ENCODE measurements around the gene KIF22. TPM values are rescaled to one million over a fixed set of nuclear protein-coding genes. Genes with fewer than 3 reads are reported as not detected.

KIF22 gene
- total and polyA plus RNA-seq, 9 of the 15 experiments (the other 6 are each of a cell fraction or from before 2014, with no cell fraction given) = 8.7 to 232 (median 131) TPM

DNA sequence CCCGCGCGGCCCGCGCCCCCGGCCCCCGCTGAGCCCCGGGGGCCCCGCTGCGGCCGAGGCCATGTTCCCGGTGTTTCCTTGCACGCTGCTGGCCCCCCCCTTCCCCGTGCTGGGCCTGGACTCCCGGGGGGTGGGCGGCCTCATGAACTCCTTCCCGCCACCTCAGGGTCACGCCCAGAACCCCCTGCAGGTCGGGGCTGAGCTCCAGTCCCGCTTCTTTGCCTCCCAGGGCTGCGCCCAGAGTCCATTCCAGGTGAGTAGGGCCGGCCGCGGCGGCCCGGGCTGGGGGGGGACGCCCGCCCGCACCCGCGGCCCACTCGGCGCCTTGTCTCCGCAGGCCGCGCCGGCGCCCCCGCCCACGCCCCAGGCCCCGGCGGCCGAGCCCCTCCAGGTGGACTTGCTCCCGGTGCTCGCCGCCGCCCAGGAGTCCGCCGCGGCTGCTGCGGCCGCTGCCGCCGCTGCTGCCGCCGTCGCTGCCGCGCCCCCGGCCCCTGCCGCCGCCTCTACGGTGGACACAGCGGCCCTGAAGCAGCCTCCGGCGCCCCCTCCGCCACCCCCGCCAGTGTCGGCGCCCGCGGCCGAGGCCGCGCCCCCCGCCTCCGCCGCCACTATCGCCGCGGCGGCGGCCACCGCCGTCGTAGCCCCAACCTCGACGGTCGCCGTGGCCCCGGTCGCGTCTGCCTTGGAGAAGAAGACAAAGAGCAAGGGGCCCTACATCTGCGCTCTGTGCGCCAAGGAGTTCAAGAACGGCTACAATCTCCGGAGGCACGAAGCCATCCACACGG is 16.3 kb downstream of the KIF22 start (continued):
- TF ChIP-seq, protein P1, sequence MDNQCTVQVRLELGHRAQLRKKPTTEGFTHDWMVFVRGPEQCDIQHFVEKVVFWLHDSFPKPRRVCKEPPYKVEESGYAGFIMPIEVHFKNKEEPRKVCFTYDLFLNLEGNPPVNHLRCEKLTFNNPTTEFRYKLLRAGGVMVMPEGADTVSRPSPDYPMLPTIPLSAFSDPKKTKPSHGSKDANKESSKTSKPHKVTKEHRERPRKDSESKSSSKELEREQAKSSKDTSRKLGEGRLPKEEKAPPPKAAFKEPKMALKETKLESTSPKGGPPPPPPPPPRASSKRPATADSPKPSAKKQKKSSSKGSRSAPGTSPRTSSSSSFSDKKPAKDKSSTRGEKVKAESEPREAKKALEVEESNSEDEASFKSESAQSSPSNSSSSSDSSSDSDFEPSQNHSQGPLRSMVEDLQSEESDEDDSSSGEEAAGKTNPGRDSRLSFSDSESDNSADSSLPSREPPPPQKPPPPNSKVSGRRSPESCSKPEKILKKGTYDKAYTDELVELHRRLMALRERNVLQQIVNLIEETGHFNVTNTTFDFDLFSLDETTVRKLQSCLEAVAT (IDR thresholded peaks at IDR 0.05) = no peak
- no peak for TF ChIP-seq ZNF507 (tag; conservative IDR thresholded peaks at IDR 0.05)
- TF ChIP-seq EGR1 (conservative IDR thresholded peaks at IDR 0.05) = peak; percentile 47
- peak; percentile 87 for TF ChIP-seq RB1 (IDR thresholded peaks at IDR 0.05; ENCODE audit: low read depth)
- TF ChIP-seq CHD2 (IDR thresholded peaks at IDR 0.05; ENCODE audit: low read depth, low read length) = 0 out of 2 replicates have a peak, but pooled peaks have one; percentile 13
- peak; percentile 77; the same call in 1 of the 2 replicates for TF ChIP-seq NCOA6 (IDR thresholded peaks at IDR 0.05)
- TF ChIP-seq, protein P2, sequence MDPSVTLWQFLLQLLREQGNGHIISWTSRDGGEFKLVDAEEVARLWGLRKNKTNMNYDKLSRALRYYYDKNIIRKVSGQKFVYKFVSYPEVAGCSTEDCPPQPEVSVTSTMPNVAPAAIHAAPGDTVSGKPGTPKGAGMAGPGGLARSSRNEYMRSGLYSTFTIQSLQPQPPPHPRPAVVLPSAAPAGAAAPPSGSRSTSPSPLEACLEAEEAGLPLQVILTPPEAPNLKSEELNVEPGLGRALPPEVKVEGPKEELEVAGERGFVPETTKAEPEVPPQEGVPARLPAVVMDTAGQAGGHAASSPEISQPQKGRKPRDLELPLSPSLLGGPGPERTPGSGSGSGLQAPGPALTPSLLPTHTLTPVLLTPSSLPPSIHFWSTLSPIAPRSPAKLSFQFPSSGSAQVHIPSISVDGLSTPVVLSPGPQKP (CRISPR knock-in tag; IDR thresholded peaks at IDR 0.05) = no peak
- TF ChIP-seq, protein P3, sequence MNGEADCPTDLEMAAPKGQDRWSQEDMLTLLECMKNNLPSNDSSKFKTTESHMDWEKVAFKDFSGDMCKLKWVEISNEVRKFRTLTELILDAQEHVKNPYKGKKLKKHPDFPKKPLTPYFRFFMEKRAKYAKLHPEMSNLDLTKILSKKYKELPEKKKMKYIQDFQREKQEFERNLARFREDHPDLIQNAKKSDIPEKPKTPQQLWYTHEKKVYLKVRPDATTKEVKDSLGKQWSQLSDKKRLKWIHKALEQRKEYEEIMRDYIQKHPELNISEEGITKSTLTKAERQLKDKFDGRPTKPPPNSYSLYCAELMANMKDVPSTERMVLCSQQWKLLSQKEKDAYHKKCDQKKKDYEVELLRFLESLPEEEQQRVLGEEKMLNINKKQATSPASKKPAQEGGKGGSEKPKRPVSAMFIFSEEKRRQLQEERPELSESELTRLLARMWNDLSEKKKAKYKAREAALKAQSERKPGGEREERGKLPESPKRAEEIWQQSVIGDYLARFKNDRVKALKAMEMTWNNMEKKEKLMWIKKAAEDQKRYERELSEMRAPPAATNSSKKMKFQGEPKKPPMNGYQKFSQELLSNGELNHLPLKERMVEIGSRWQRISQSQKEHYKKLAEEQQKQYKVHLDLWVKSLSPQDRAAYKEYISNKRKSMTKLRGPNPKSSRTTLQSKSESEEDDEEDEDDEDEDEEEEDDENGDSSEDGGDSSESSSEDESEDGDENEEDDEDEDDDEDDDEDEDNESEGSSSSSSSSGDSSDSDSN (IDR thresholded peaks at IDR 0.05; ENCODE audit: borderline replicate concordance in 1 of 2, low read depth in 2 of 2, low read length in 2 of 2) = peak in 1 of 2 experiments; percentile 47; a peak in 1 of 4 replicates
- TF ChIP-seq KDM4B (IDR thresholded peaks at IDR 0.05; ENCODE audit: borderline replicate concordance in 2 of 2, low read depth in 1 of 2) = no peak
- no peak for TF ChIP-seq SMARCA5 (IDR thresholded peaks at IDR 0.05)
- TF ChIP-seq NR2C1 (IDR thresholded peaks at IDR 0.05) = no peak
- no peak for TF ChIP-seq NR2C1 (tag; IDR thresholded peaks at IDR 0.05)
- no peak for TF ChIP-seq BRD9 (IDR thresholded peaks at IDR 0.05; ENCODE audit: low read depth, partially characterized antibody)
- TF ChIP-seq ARNT (IDR thresholded peaks at IDR 0.05) = no peak
- TF ChIP-seq TCF3 (CRISPR knock-in tag; IDR thresholded peaks at IDR 0.05) = no peak
- TF ChIP-seq, protein P4, sequence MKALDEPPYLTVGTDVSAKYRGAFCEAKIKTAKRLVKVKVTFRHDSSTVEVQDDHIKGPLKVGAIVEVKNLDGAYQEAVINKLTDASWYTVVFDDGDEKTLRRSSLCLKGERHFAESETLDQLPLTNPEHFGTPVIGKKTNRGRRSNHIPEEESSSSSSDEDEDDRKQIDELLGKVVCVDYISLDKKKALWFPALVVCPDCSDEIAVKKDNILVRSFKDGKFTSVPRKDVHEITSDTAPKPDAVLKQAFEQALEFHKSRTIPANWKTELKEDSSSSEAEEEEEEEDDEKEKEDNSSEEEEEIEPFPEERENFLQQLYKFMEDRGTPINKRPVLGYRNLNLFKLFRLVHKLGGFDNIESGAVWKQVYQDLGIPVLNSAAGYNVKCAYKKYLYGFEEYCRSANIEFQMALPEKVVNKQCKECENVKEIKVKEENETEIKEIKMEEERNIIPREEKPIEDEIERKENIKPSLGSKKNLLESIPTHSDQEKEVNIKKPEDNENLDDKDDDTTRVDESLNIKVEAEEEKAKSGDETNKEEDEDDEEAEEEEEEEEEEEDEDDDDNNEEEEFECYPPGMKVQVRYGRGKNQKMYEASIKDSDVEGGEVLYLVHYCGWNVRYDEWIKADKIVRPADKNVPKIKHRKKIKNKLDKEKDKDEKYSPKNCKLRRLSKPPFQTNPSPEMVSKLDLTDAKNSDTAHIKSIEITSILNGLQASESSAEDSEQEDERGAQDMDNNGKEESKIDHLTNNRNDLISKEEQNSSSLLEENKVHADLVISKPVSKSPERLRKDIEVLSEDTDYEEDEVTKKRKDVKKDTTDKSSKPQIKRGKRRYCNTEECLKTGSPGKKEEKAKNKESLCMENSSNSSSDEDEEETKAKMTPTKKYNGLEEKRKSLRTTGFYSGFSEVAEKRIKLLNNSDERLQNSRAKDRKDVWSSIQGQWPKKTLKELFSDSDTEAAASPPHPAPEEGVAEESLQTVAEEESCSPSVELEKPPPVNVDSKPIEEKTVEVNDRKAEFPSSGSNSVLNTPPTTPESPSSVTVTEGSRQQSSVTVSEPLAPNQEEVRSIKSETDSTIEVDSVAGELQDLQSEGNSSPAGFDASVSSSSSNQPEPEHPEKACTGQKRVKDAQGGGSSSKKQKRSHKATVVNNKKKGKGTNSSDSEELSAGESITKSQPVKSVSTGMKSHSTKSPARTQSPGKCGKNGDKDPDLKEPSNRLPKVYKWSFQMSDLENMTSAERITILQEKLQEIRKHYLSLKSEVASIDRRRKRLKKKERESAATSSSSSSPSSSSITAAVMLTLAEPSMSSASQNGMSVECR (CRISPR knock-in tag; IDR thresholded peaks at IDR 0.05) = no peak
- TF ChIP-seq TEAD1 (CRISPR knock-in tag; IDR thresholded peaks at IDR 0.05) = no peak
- TF ChIP-seq PYGO2 (tag; IDR thresholded peaks at IDR 0.05) = no peak
- TF ChIP-seq ERF (CRISPR knock-in tag; IDR thresholded peaks at IDR 0.05) = 0 out of 2 replicates have a peak, but pooled peaks have one; percentile 19

Data from K562 (cell line).